Measurements from ENCODE around the gene STRA6.

The STRA6 gene

GRCh38 chr15:74158855-74159650, 43.5 kb downstream of the STRA6 start:
- H3K36me3 ChIP-seq (ENCODE audit: insufficient read depth, low read length): no peaks in the 10 kb centered on the region
- no peak overlapping the region for H3K27ac ChIP-seq
- TF ChIP-seq POLR2AphosphoS5 (IDR thresholded peaks at IDR 0.05; ENCODE audit: borderline replicate concordance, low read depth, low read length): no peak
- no peak for TF ChIP-seq FOXP2 (optimal IDR thresholded peaks at IDR 0.05; ENCODE audit: control extremely low read depth, extremely low read length, insufficient read depth)
- no peak for TF ChIP-seq EZH2 (IDR thresholded peaks at IDR 0.05)
- H3K9me3 ChIP-seq (ENCODE audit: low read depth, low read length): no peaks in the 10 kb centered on the region
- DNase-seq (ENCODE audit: low read depth, low spot score): no peak
- H3K4me3 ChIP-seq: no peak overlapping the region
- H3K9ac ChIP-seq (ENCODE audit: insufficient read length): no peak overlapping the region

- TF ChIP-seq EZH2 (IDR thresholded peaks at IDR 0.05) (no peak), FOXP2 (optimal IDR thresholded peaks at IDR 0.05; ENCODE audit: control extremely low read depth, extremely low read length, insufficient read depth) (no peak), POLR2AphosphoS5 (IDR thresholded peaks at IDR 0.05; ENCODE audit: borderline replicate concordance, low read depth, low read length) (no peak)
- DNase-seq (ENCODE audit: low read depth, low spot score): no peak
- Histone ChIP-seq H3K9me3 (ENCODE audit: low read depth, low read length) (no peaks in the 10 kb centered on the region), H3K36me3 (ENCODE audit: insufficient read depth, low read length) (no peaks in the 10 kb centered on the region), H3K4me3 (no peak overlapping the region), H3K9ac (ENCODE audit: insufficient read length) (no peak overlapping the region), H3K27ac (no peak overlapping the region)
Observed at GRCh38 chr15:74157868-74158827, 44.4 kb downstream of the STRA6 start.

GRCh38 chr15:74156678-74157411, 45.7 kb downstream of the STRA6 start:
- Histone ChIP-seq H3K4me3 (no peak overlapping the region), H3K9me3 (ENCODE audit: low read depth, low read length) (no peaks in the 10 kb centered on the region), H3K9ac (ENCODE audit: insufficient read length) (no peak overlapping the region), H3K27ac (no peak overlapping the region), H3K36me3 (ENCODE audit: insufficient read depth, low read length) (no peaks in the 10 kb centered on the region)
- no peak for DNase-seq (ENCODE audit: low read depth, low spot score)
- TF ChIP-seq POLR2AphosphoS5 (IDR thresholded peaks at IDR 0.05; ENCODE audit: borderline replicate concordance, low read depth, low read length) (no peak), FOXP2 (optimal IDR thresholded peaks at IDR 0.05; ENCODE audit: control extremely low read depth, extremely low read length, insufficient read depth) (no peak), EZH2 (IDR thresholded peaks at IDR 0.05) (no peak)

DNA sequence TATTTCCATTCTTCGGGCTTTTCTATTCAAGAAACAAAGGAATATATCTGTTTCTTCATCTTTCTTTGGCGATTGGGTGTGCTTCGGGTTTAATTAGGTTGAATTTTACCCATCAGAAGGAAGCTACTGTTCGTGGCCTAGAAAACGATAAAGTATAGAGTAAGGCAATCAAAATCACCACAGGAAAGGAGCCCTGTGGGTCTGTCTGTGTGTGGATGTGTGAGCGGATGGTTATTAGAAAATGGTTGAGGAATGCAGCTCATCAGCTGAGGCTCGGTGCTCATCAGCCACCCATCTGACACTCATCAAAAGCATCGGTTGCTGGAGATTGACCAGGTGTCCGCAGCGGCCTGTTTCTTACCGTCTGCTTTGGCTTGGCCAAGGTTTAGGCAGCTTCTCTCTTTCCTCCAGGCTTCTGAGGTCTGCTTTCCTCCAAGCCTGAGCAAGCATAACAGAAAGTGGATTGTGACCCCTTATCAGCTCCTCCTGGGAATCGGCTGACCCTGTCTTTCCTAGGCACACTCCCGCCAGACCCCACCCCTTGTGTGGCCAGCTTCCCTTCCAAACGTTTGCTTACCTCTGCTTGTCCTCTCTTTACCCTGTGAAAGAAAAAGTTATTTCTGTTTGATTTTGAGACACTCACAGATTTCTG, 46.7 kb downstream of the STRA6 start:
- no peak for DNase-seq (ENCODE audit: low read depth, low spot score)
- TF ChIP-seq FOXP2 (optimal IDR thresholded peaks at IDR 0.05; ENCODE audit: control extremely low read depth, extremely low read length, insufficient read depth) (no peak), POLR2AphosphoS5 (IDR thresholded peaks at IDR 0.05; ENCODE audit: borderline replicate concordance, low read depth, low read length) (no peak), EZH2 (IDR thresholded peaks at IDR 0.05) (no peak)
- H3K9me3 ChIP-seq (ENCODE audit: low read depth, low read length): no peaks in the 10 kb centered on the region
- H3K4me3 ChIP-seq: no peak overlapping the region
- H3K27ac ChIP-seq: no peak overlapping the region
- H3K36me3 ChIP-seq (ENCODE audit: insufficient read depth, low read length): no peaks in the 10 kb centered on the region
- H3K9ac ChIP-seq (ENCODE audit: insufficient read length): no peak overlapping the region

GRCh38 chr15:74147051-74147450, 55.5 kb downstream of the STRA6 start:
- H3K27ac ChIP-seq: no peak overlapping the region
- DNase-seq (ENCODE audit: low read depth, low spot score): no peak
- TF ChIP-seq EZH2 (IDR thresholded peaks at IDR 0.05) (no peak), FOXP2 (optimal IDR thresholded peaks at IDR 0.05; ENCODE audit: control extremely low read depth, extremely low read length, insufficient read depth) (no peak), POLR2AphosphoS5 (IDR thresholded peaks at IDR 0.05; ENCODE audit: borderline replicate concordance, low read depth, low read length) (no peak)
- no peaks in the 10 kb centered on the region for H3K36me3 ChIP-seq (ENCODE audit: insufficient read depth, low read length)
- H3K9ac ChIP-seq (ENCODE audit: insufficient read length): no peak overlapping the region
- H3K9me3 ChIP-seq (ENCODE audit: low read depth, low read length): no peaks in the 10 kb centered on the region
- H3K4me3 ChIP-seq: no peak overlapping the region

- Histone ChIP-seq H3K9ac (ENCODE audit: insufficient read length) (no peak overlapping the region), H3K4me3 (no peak overlapping the region), H3K9me3 (ENCODE audit: low read depth, low read length) (no peaks in the 10 kb centered on the region), H3K36me3 (ENCODE audit: insufficient read depth, low read length) (no peaks in the 10 kb centered on the region), H3K27ac (no peak overlapping the region)
- no peak for DNase-seq (ENCODE audit: low read depth, low spot score)
- no peak for TF ChIP-seq FOXP2 (optimal IDR thresholded peaks at IDR 0.05; ENCODE audit: control extremely low read depth, extremely low read length, insufficient read depth)
Observed at GRCh38 chr15:74146277-74146800, 56.2 kb downstream of the STRA6 start.

GRCh38 chr15:74144153-74144775, 58.3 kb downstream of the STRA6 start:
- no peak overlapping the region for H3K9ac ChIP-seq (ENCODE audit: insufficient read length)
- no peak overlapping the region for H3K27ac ChIP-seq
- H3K9me3 ChIP-seq (ENCODE audit: low read depth, low read length): no peaks in the 10 kb centered on the region
- TF ChIP-seq EZH2 (IDR thresholded peaks at IDR 0.05) (no peak), POLR2AphosphoS5 (IDR thresholded peaks at IDR 0.05; ENCODE audit: borderline replicate concordance, low read depth, low read length) (no peak)
- no peak overlapping the region for H3K4me3 ChIP-seq
- no peaks in the 10 kb centered on the region for H3K36me3 ChIP-seq (ENCODE audit: insufficient read depth, low read length)
- DNase-seq (ENCODE audit: low read depth, low spot score): no peak
